Thymus (tissue), 11 donors: ENCODE data around the gene TRERF1. TPM values are rescaled to one million over a fixed set of nuclear protein-coding genes. Genes with fewer than 3 reads are reported as not detected.

Experiments
- DNase-seq, 9 donors: peaks; one replicate each; pipeline ENCODE4 v3.0.0-alpha.2; 2013; ENCODE audit warnings: low spot score in 9 of 9, low read depth in 6 of 9, missing footprints in 1 of 9
- H3K27ac ChIP-seq, 2 donors: one replicate each; pipeline ENCODE4 v1.5.1; 2013; ENCODE audit warnings: control low read depth in 1 of 2, low read depth in 1 of 2, low read length in 1 of 2, mild to moderate bottlenecking in 1 of 2, moderate library complexity in 1 of 2
- H3K27me3 ChIP-seq, 2 donors: one replicate each; pipeline ENCODE4 v1.5.1; 2013; ENCODE audit warnings: low read length in 1 of 2; ENCODE audit not compliant: control insufficient read depth in 2 of 2, insufficient read depth in 1 of 2
- H3K36me3 ChIP-seq, 2 donors: one replicate each; pipeline ENCODE4 v1.5.1; 2013; ENCODE audit warnings: low read length in 1 of 2, mild to moderate bottlenecking in 1 of 2, moderate library complexity in 1 of 2; ENCODE audit not compliant: control insufficient read depth in 2 of 2, insufficient read depth in 2 of 2
- H3K4me1 ChIP-seq, 2 donors: one replicate each; pipeline ENCODE4 v1.5.1; 2013; ENCODE audit warnings: low read length in 2 of 2; ENCODE audit not compliant: control insufficient read depth in 2 of 2, insufficient read depth in 2 of 2
- H3K4me3 ChIP-seq, 2 donors: one replicate each; pipeline ENCODE4 v1.5.1; 2013; ENCODE audit warnings: low read length in 2 of 2, control low read depth in 1 of 2, mild to moderate bottlenecking in 1 of 2
- H3K9me3 ChIP-seq, 2 donors: one replicate each; pipeline ENCODE4 v1.5.1; 2013; ENCODE audit warnings: low read length in 1 of 2, mild to moderate bottlenecking in 1 of 2; ENCODE audit not compliant: control insufficient read depth in 2 of 2, insufficient read depth in 1 of 2
- WGBS: extraction: QIAGEN DNeasy Blood & Tissue Kit; methylation state at CpG from one replicate; pipeline ENCODE4 v1.1.7; 2013; 5-methylcytosine and 5-hydroxymethylcytosine counted together
- polyA plus RNA-seq: library from polyadenylated mRNA; stranded (reverse); fragments of 200-250 nt; gene quantifications from one replicate; pipeline ENCODE4 v1.2.3, GENCODE V29; 2013
- total RNA-seq: library from RNA; stranded (reverse); fragments of 120-200 nt; gene quantifications from one replicate; pipeline ENCODE4 v1.2.4, GENCODE V29; 2013
- donor health status: healthy.

Gene TRERF1
- total and polyA plus RNA-seq, 2 donors, result 5.4 to 8.9 TPM

- no peak for DNase-seq
- WGBS, result 96% methylated on average over 7 of the region's 7 CpGs
- H3K9me3 ChIP-seq, result no peaks in the 10 kb centered on the region
- H3K27ac ChIP-seq, result no peak overlapping the region
- H3K4me1 ChIP-seq, result no peaks in the 10 kb centered on the region
- H3K4me3 ChIP-seq, result no peak overlapping the region
- no peaks in the 10 kb centered on the region for H3K27me3 ChIP-seq
- H3K36me3 ChIP-seq, result no peaks in the 10 kb centered on the region
Observed at GRCh38 chr6:42306439-42307140, 145.1 kb downstream of the TRERF1 start.

GRCh38 chr6:42304053-42304712 lies 147.5 kb downstream of the TRERF1 start:
- no peak for DNase-seq
- Histone ChIP-seq H3K9me3 (no peaks in the 10 kb centered on the region), H3K4me3 (no peak overlapping the region), H3K27ac (no peak overlapping the region), H3K4me1 (no peaks in the 10 kb centered on the region), H3K36me3 (peaks cover 5 to 11% of the 10 kb centered on the region in 2 donors), H3K27me3 (no peaks in the 10 kb centered on the region)
- 96% methylated on average over 6 of the region's 6 CpGs for WGBS

- Histone ChIP-seq H3K4me3 (no peak overlapping the region), H3K9me3 (no peaks in the 10 kb centered on the region), H3K27me3 (no peaks in the 10 kb centered on the region), H3K27ac (no peak overlapping the region), H3K36me3 (peaks cover 7 to 11% of the 10 kb centered on the region in 2 donors), H3K4me1 (no peaks in the 10 kb centered on the region)
- 95% methylated on average over 3 of the region's 3 CpGs for WGBS
- DNase-seq, result no peak
Observed at GRCh38 chr6:42302411-42302810, 149.3 kb downstream of the TRERF1 start.

GRCh38 chr6:42301986-42302385 lies 149.7 kb downstream of the TRERF1 start:
- no peak overlapping the region for H3K4me3 ChIP-seq
- H3K9me3 ChIP-seq, result no peaks in the 10 kb centered on the region
- no peak overlapping the region for H3K27ac ChIP-seq
- 98% methylated on average over 1 of the region's 1 CpG for WGBS
- peaks cover 8 to 11% of the 10 kb centered on the region in 2 donors for H3K36me3 ChIP-seq
- DNase-seq, result no peak
- H3K27me3 ChIP-seq, result no peaks in the 10 kb centered on the region
- H3K4me1 ChIP-seq, result no peaks in the 10 kb centered on the region

- Histone ChIP-seq H3K9me3 (no peaks in the 10 kb centered on the region), H3K36me3 (peaks cover 8 to 11% of the 10 kb centered on the region in 2 donors), H3K4me1 (peaks cover 0 to 2% of the 10 kb centered on the region in 2 donors), H3K27me3 (no peaks in the 10 kb centered on the region), H3K27ac (no peak overlapping the region), H3K4me3 (no peak overlapping the region)
- 100% methylated on average over 1 of the region's 1 CpG for WGBS
- DNase-seq, result no peak
Observed at GRCh38 chr6:42300701-42301100, 151.0 kb downstream of the TRERF1 start.

- no peaks in the 10 kb centered on the region for H3K9me3 ChIP-seq
- peaks cover 0 to 2% of the 10 kb centered on the region in 2 donors for H3K4me1 ChIP-seq
- peaks cover 8 to 11% of the 10 kb centered on the region in 2 donors for H3K36me3 ChIP-seq
- H3K27me3 ChIP-seq, result no peaks in the 10 kb centered on the region
- 97% methylated on average over 1 of the region's 1 CpG for WGBS
- no peak for DNase-seq
- no peak overlapping the region for H3K4me3 ChIP-seq
- H3K27ac ChIP-seq, result no peak overlapping the region
Observed at GRCh38 chr6:42300185-42300584, 151.5 kb downstream of the TRERF1 start.

GRCh38 chr6:42297661-42298060 lies 154.1 kb downstream of the TRERF1 start:
- H3K4me3 ChIP-seq, result no peak overlapping the region
- H3K27me3 ChIP-seq, result no peaks in the 10 kb centered on the region
- peaks cover 8 to 11% of the 10 kb centered on the region in 2 donors for H3K36me3 ChIP-seq
- no peak for DNase-seq
- H3K4me1 ChIP-seq, result peaks cover 10 to 16% of the 10 kb centered on the region in 2 donors
- H3K9me3 ChIP-seq, result no peaks in the 10 kb centered on the region
- H3K27ac ChIP-seq, result no peak overlapping the region

- H3K4me1 ChIP-seq, result peaks cover 10 to 16% of the 10 kb centered on the region in 2 donors
- H3K4me3 ChIP-seq, result no peak overlapping the region
- 96% methylated on average over 3 of the region's 3 CpGs for WGBS
- H3K9me3 ChIP-seq, result no peaks in the 10 kb centered on the region
- H3K36me3 ChIP-seq, result peaks cover 8 to 16% of the 10 kb centered on the region in 2 donors
- no peak for DNase-seq
- H3K27me3 ChIP-seq, result no peaks in the 10 kb centered on the region
- H3K27ac ChIP-seq, result no peak overlapping the region
Observed at GRCh38 chr6:42296614-42297013, 155.1 kb downstream of the TRERF1 start.

GRCh38 chr6:42295677-42296076 lies 156.0 kb downstream of the TRERF1 start:
- 93% methylated on average over 3 of the region's 3 CpGs for WGBS

More at GRCh38 chr6:42295677-42296076, 156.0 kb downstream of the TRERF1 start:
- Histone ChIP-seq H3K4me3 (no peak overlapping the region), H3K4me1 (peaks cover 10 to 16% of the 10 kb centered on the region in 2 donors), H3K27ac (no peak overlapping the region), H3K9me3 (no peaks in the 10 kb centered on the region), H3K36me3 (peaks cover 12 to 16% of the 10 kb centered on the region in 2 donors), H3K27me3 (no peaks in the 10 kb centered on the region)
- DNase-seq, result no peak
